ENCODE results near the gene ZNF142. TPM values are rescaled to one million over a fixed set of nuclear protein-coding genes. Genes with fewer than 3 reads are reported as not detected.

The ZNF142 gene
- total and polyA plus RNA-seq, 9 of the 15 experiments (the other 6 are each of a cell fraction or from before 2014, with no cell fraction given), result 0.50 to 26.1 (median 4.5) TPM

GRCh38 chr2:218622606-218623365, 36.6 kb downstream of the ZNF142 start:
- ChIA-PET POLR2A (interaction anchor here (0.8 kb wide), 1 partner anchor 18 kb away, joined by 3 read pairs; no protein-coding TSS in a partner anchor), CTCF (ENCODE audit: low intra/inter-chr PET ratio) (interaction anchor here (1.1 kb wide), 1 partner anchor 211 kb away, joined by 3 read pairs; no protein-coding TSS in a partner anchor)
- FAIRE-seq, result no peak

More at GRCh38 chr2:218622606-218623365, 36.6 kb downstream of the ZNF142 start:
- Histone ChIP-seq H3K9me3 (replicated peaks; ENCODE audit: control insufficient read depth, insufficient read depth, low read depth, low read length) (no peaks in the 10 kb centered on the region), H3K27ac (ENCODE audit: extremely low read depth, low read depth, low read length) (no peak overlapping the region), H4K20me1 (replicated peaks; ENCODE audit: control insufficient read depth, insufficient read depth, low read length) (no peaks in the 10 kb centered on the region), H3K4me2 (ENCODE audit: insufficient read depth, low read length) (no peak overlapping the region), H3K4me1 (replicated peaks in 1 of 2; ENCODE audit: control insufficient read depth in 2 of 2, insufficient read depth in 2 of 2, low read length in 2 of 2) (no peaks in the 10 kb centered on the region; a peak in 1 of 5 replicates), H3K9me1 (ENCODE audit: control insufficient read depth, insufficient read depth, low read length) (no peaks in the 10 kb centered on the region), H3K36me3 (ENCODE audit: control insufficient read depth, insufficient read depth, low read length) (no peaks in the 10 kb centered on the region), H2AFZ (ENCODE audit: low read depth, low read length) (peak overlapping the region; percentile 74), H3K4me3 (no peak overlapping the region), H3K79me2 (ENCODE audit: control insufficient read depth, insufficient read depth, low read length) (no peaks in the 10 kb centered on the region), H3K27me3 (ENCODE audit: control insufficient read depth in 2 of 2, insufficient read depth in 2 of 2, low read length in 2 of 2) (no peaks in the 10 kb centered on the region), H3K9ac (ENCODE audit: insufficient read depth in 1 of 2, low read depth in 2 of 2, low read length in 2 of 2) (no peak overlapping the region)
- ATAC-seq (peak; percentile 48), DNase-seq (ENCODE audit: extremely low read depth in 1 of 4, low spot score in 3 of 4) (no peak)
- in situ Hi-C loops (cut with MboI) (no loop called here), intact Hi-C loops (cut with micrococcal nuclease) (no loop called here)
- 23% methylated on average over 7 of the region's 7 CpGs for WGBS (ENCODE audit: insufficient coverage, low coverage, missing lambda C conversion rate)
- TF ChIP-seq CBFB (CRISPR knock-in tag; IDR thresholded peaks at IDR 0.05) (no peak), JUN (IDR thresholded peaks at IDR 0.05; ENCODE audit: borderline replicate concordance, low read depth, low read length) (no peak), JUN (CRISPR knock-in tag; IDR thresholded peaks at IDR 0.05; ENCODE audit: borderline replicate concordance) (no peak), YBX1 (IDR thresholded peaks at IDR 0.05) (no peak), ZBED1 (IDR thresholded peaks at IDR 0.05) (no peak), SIN3A (IDR thresholded peaks at IDR 0.05; ENCODE audit: borderline replicate concordance in 2 of 2, control insufficient read depth in 1 of 2, low read depth in 2 of 2, low read length in 2 of 2) (no peak), DMBX1 (CRISPR knock-in tag; IDR thresholded peaks at IDR 0.05; ENCODE audit: borderline replicate concordance) (no peak)
- TF ChIP-seq, protein P1, sequence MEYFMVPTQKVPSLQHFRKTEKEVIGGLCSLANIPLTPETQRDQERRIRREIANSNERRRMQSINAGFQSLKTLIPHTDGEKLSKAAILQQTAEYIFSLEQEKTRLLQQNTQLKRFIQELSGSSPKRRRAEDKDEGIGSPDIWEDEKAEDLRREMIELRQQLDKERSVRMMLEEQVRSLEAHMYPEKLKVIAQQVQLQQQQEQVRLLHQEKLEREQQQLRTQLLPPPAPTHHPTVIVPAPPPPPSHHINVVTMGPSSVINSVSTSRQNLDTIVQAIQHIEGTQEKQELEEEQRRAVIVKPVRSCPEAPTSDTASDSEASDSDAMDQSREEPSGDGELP (CRISPR knock-in tag; IDR thresholded peaks at IDR 0.05; ENCODE audit: borderline replicate concordance), result no peak
- no TSS peak for BruUV-seq (replicated peaks)

Data from K562 (cell line).